ENCODE measurements around the gene LRRIQ4.

GRCh38 chr3:169825316-169825715 lies 12.6 kb downstream of the LRRIQ4 start:
- TF ChIP-seq CTCF (IDR thresholded peaks at IDR 0.05) (no peak), POLR2A (IDR thresholded peaks at IDR 0.05) (no peak)
